CD4-positive, alpha-beta T cell treated with Interleukin-21 for 1 hour (primary cell): ENCODE data around the gene IL1R1.
"Not testable (repeated sequence)": the region's sequence is repeated elsewhere in the genome, so short reads cannot be mapped to it uniquely, and the experiment has no call there.

Experiments
- DNase-seq: peaks from one replicate; pipeline ENCODE4 v3.0.0-alpha.2; 2020

The IL1R1 gene

GRCh38 chr2:102112271-102112670 is 30.3 kb upstream of the IL1R1 start:
- no peak for DNase-seq

DNA sequence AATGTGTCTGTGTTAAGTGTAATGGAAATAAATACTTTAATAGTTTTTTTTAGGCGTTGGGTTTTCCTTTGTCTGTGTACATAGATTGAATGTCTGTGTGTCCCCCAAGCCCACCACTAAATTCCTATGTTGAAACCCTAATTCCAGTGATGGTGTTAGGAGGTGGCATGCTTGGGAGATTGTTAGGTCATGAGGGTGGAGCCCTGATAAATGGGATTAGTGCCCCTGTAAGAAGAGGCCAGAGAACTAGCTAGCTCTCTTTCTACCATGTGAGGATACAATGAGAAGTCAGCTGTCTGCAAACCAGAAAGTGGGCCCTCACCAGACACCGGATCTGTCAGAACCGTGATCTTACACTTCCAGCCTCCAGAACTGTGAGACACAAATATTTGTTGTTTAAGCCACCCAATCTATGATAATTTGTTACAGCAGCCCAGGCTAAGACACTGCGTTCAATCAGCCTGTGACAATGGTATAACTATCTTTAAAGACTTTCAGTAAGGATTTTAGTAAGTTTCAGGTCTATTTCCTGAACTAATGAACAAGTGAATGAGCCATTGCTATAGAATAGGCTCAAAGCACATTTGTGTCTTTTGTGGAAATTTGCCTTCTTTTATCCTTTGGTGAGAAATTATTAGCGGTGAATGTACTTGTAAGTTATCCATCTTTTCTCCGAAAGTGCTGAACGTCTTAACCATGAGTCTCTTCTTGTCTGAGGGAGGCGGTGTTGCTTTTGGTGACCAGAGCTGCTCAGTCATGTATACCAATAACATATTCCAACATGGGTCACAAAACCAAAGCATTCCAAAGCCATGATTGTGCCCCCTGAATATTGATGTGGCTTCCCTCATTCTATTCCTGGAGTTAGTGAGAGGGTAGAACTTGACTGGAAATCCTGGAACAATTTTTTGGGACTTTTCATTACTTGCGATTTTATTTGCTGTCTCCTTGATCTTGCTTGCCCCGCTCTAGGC is 29.6 kb upstream of the IL1R1 start:
- no peak for DNase-seq

DNA sequence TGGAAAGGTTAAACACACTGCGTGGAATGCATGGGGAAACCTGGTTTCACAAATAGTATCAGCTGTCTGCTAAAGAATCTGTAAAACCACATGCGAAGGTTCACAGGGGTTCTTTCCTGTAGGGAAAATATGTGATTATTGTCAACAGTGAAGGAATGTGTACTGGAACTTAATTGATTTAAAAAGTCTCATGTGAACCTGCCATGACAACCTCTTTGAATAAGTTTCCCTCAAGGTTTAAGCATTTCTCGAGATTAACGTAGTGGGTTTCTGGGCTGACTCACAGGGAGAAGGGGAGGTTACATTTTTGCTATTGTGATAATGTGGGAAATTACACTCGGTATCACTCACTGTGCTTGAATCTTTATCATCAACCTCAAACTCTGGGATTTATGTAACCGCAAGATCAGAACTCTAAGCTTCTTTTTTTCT is 28.2 kb upstream of the IL1R1 start:
- DNase-seq, result no peak

DNA sequence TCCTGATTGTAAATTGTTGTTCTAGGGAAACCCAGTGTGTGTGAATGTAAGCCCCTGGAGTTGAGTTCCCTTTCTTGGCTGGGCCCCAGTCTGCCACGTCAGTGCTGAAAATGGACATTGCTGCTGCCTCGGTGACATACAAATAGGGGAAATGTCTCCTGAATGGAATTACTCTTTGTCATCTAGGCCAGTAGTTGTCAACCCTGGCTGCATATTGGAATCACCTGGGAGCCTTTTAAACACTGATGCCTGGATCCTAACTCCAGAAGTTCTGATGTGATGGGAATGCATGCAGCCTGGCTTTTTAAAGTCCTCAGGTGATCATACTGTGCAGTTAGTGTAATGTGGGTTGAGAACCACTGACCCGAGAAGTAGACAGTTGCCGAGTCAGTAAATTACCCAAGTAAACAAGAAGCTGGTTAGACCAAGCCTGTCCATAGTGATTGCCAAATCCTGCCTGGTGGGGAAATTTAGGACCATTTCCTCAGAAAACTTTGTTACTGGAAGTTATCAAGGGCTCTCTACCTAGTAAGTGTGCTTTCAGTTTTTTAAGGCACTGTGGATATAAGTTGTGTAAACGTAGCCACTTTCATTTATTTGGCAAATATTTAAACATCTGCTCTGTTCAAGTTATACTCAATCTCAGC is 27.6 kb upstream of the IL1R1 start:
- no peak for DNase-seq

GRCh38 chr2:102116630-102117471 is 25.7 kb upstream of the IL1R1 start:
- no peak for DNase-seq

GRCh38 chr2:102117472-102117858 is 25.1 kb upstream of the IL1R1 start:
- no peak for DNase-seq

- no peak for DNase-seq
Observed at GRCh38 chr2:102119255-102119654, 23.3 kb upstream of the IL1R1 start.

DNA sequence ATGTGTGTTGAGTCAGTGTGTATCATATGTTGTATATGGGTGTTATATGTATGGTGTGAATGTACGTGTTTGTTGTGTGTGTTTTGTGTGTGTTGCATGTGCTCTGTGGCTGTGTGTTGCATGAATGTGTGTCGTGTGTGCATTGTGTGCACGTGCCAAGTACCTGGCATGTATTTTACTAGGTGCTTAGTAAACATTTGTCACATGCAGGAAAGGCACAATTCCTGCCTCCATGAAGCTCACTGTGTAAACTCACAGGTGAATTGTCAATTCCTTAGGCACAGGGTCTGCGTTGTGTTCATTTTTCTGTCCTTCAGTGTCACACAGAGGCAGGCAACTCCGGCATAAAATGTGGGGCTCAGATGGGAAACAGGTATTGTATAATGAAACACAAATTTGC is 22.3 kb upstream of the IL1R1 start:
- no peak for DNase-seq

DNA sequence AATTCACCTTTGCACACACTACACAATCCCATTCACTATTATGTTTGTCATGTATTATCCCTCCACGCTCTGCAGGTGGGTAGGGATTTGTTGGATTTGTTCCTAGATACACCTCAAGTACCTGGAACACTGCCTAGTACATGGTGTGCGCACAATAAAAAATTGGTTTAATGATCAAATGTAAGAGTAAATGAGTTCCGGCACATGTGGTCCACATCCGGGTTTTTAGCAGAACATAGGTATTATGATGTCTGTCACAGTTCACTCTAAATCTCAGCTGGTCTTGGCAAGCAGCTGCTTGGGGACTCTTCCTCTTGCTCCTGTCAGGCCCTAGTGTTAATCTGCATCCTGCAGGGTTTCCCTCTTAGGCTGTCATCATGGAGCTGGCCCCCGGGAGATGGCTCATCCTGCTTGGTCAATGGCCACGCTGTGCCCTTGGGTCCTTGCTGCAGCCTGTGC is 21.8 kb upstream of the IL1R1 start:
- no peak for DNase-seq

DNA sequence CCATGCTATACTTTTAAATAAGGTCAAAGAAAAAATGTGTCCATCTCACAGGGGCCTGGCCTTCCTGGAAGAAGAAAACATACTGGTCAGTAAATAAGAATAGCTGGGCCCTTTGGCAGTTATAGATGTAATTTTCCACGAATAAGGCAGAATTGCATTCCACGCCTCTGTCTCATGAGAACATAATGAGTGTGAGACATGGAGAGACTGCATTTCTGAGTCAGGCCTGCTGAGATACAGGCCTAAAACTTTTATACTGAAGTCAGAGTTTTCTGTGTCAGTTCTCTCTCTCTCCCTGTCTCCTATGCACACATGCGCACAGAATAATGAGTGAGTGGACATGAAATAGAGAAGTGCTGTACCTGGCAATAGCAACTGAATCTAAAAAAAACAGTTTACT is 20.4 kb upstream of the IL1R1 start:
- DNase-seq, result no peak

- no peak for DNase-seq
Observed at GRCh38 chr2:102122909-102123308, 19.6 kb upstream of the IL1R1 start.

- DNase-seq, result not testable (repeated sequence)
Observed at GRCh38 chr2:102124421-102124820, 18.1 kb upstream of the IL1R1 start.

- DNase-seq, result no peak
Observed at GRCh38 chr2:102126169-102126568, 16.4 kb upstream of the IL1R1 start.

GRCh38 chr2:102126660-102127059 is 15.9 kb upstream of the IL1R1 start:
- DNase-seq, result no peak

DNA sequence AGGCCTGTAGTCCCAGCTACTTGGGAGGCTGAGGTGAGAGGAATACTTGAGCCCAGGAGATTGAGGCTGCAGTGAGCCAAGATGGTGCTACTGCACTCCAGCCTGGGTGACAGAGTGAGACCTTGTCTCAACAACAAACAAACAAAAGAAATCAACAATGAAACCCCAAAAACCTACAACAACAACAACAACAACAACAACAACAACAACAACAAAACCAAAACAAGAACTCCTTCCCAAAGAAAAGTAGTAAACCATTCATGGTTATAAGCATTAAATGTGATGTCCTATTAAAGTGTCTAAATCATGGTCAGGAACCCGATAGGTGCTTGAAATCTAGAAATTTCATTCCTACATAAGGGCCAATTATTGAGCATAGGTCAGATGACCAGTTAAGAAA is 13.5 kb upstream of the IL1R1 start:
- no peak for DNase-seq

- no peak for DNase-seq
Observed at GRCh38 chr2:102129951-102130646, 12.4 kb upstream of the IL1R1 start.

DNA sequence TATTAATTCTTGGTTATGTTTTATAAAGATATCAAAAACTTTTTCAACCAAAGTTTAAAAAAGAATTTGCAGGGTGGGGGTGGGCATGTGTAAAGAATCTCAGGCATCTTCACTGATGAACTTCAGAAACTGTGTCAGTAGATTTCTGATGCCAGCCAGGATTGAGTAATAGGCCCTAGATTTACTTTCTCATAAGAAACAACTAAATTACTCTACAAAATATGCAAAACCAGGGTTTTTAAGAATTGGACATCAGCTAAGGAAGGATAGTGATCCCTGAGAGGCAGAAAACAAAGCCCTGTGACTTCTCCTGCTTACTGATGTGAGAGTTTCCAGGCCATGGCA is 11.9 kb upstream of the IL1R1 start:
- no peak for DNase-seq

DNA sequence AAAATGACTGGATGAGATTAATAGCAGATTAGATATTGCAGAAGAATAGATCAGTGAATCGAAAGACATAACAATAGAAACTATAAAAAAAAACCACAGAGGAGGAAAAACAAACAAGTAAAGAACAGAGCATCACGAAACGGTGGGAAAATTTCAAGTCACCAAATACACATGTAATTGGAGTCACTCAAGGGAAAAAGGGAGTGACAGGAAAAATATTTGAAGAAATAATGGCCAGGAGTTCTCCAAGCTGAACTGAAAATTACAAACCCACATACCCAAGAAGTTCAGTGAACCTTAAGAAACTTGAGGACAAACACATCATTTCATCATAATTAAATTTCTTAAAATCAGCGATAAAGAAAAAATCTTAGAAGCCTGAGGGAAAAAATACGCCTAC is 11.0 kb upstream of the IL1R1 start:
- no peak for DNase-seq

DNA sequence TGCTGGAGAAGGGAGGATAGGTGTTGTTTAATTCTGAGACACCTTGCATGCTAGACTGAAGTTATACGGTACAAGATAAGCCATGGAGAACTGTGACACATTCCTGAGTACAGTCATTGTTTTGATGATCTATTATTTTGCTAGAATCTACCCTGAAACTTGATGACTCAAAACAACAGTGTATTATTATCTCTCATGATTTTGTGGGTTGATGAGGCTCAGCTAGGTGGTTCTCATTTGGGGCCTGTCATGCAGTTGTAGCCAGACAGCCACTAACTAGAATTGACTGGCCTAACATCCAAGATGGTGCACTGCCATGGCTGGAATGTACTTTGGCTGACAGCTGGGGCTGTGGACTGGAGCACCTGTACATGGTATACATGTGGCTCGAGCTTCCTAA is 5.4 kb upstream of the IL1R1 start:
- DNase-seq, result no peak

- DNase-seq, result no peak
Observed at GRCh38 chr2:102138331-102138730, 4.2 kb upstream of the IL1R1 start.

DNA sequence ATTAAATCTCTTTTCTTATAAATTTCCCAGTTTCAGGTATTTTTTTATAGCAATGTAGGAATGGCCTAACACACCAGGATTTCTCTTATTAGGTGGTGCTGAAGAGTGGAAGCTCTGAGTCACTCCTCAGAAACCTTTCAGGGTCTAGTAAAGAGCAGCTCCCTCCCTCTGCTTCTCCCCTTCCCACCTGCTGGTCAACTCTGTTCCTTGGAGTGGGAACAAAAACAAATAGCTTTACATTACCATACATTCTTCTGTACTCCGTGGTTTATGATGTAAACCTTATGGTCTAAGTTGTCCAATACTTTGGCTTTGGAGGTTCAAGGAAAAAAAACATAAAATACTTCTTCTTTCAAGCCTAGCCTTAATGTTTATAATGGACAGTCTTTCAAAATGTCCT is 2.7 kb upstream of the IL1R1 start:
- DNase-seq, result no peak

DNA sequence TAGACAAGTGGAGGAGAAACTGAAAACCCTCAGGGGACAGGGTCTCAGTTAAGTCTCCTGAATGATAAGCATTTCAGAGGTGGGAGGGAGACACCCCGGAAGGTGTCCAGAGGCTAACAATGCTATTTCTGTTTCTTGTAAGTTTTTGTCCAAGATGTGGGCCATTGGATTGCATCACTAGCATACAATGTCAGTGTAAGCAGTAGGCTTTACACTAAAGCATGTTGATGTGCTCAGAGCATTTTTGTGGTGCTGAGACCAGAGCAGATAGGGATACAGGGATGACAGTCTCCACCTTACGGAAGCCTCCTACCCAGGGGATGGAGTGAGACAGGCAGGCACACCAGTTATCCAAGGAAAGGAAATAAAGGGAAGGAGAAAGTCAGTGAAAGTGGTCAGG is 2.2 kb upstream of the IL1R1 start:
- DNase-seq, result no peak
